GM23338 (cell line): Measurements from ENCODE around the gene TSPEAR. TPM values are rescaled to one million over a fixed set of nuclear protein-coding genes. Genes with fewer than 3 reads are reported as not detected.

ENCODE experiments used
- ATAC-seq: fragments of 200-7000 bp; cut with Tn5 transposase; 3 replicates; pipeline ENCODE4 v1.9.1; 2020
- DNase-seq: peaks from one replicate; pipeline ENCODE4 v3.0.0-alpha.2; 2015; ENCODE audit warnings: low spot score
- H2AFZ ChIP-seq: fragments of 200-600 bp; sonication (generic); 2 replicates; pipeline ENCODE4 v1.8.0; 2016; ENCODE audit warnings: antibody characterized with exemption, mild to moderate bottlenecking, moderate library complexity
- H3F3A ChIP-seq: fragments of 200-600 bp; sonication (generic); replicated peaks from 2 replicates; pipeline ENCODE4 v1.8.0; 2017; ENCODE audit warnings: antibody characterized with exemption, mixed run types, low read depth
- H3K27ac ChIP-seq: fragments of 200-600 bp; sonication (generic); 2 replicates; pipeline ENCODE4 v1.6.1; 2016; ENCODE audit warnings: low read depth
- H3K27me3 ChIP-seq: fragments of 200-600 bp; sonication (generic); 2 replicates; pipeline ENCODE4 v1.8.0; 2016; ENCODE audit warnings: mild to moderate bottlenecking, mixed run types, moderate library complexity; ENCODE audit not compliant: insufficient read depth
- H3K36me3 ChIP-seq: fragments of 200-600 bp; sonication (generic); 2 replicates; pipeline ENCODE4 v1.8.0; 2016; ENCODE audit warnings: mild to moderate bottlenecking; ENCODE audit not compliant: insufficient read depth
- H3K4me1 ChIP-seq: fragments of 200-600 bp; sonication (generic); 2 replicates; pipeline ENCODE4 v1.8.0; 2016; ENCODE audit warnings: mild to moderate bottlenecking, moderate library complexity; ENCODE audit not compliant: insufficient read depth
- H3K4me2 ChIP-seq: fragments of 200-600 bp; sonication (generic); 2 replicates; pipeline ENCODE4 v1.7.1; 2017; ENCODE audit warnings: mixed run types
- H3K4me3 ChIP-seq: fragments of 200-600 bp; sonication (generic); 2 replicates; pipeline ENCODE4 v1.6.1; 2016; ENCODE audit warnings: mixed run types
- H3K79me2 ChIP-seq: fragments of 200-600 bp; sonication (generic); replicated peaks from 2 replicates; pipeline ENCODE4 v1.8.0; 2017; ENCODE audit warnings: mild to moderate bottlenecking; ENCODE audit not compliant: insufficient read depth
- H3K9me2 ChIP-seq: fragments of 200-600 bp; sonication (generic); 2 replicates; pipeline ENCODE4 v1.8.0; 2017; ENCODE audit not compliant: insufficient read depth
- H4K20me1 ChIP-seq: fragments of 200-600 bp; sonication (generic); replicated peaks from 2 replicates; pipeline ENCODE4 v1.8.0; 2017; ENCODE audit warnings: mild to moderate bottlenecking; ENCODE audit not compliant: insufficient read depth
- H3K27ac Mint-ChIP-seq: 2 replicates; pipeline ENCODE4 v1.8.0; 2020; ENCODE audit warnings: inconsistent platforms, mild to moderate bottlenecking, moderate library complexity, mixed read lengths
- H3K27me3 Mint-ChIP-seq: 3 replicates; pipeline ENCODE4 v1.8.0; 2022; ENCODE audit warnings: low read depth, mild to moderate bottlenecking, moderate library complexity, mixed read lengths, inconsistent platforms; ENCODE audit not compliant: insufficient read depth, poor library complexity
- H3K36me3 Mint-ChIP-seq: 3 replicates; pipeline ENCODE4 v1.8.0; 2021; ENCODE audit warnings: low read depth, mild to moderate bottlenecking, inconsistent platforms, moderate library complexity, mixed read lengths
- H3K4me1 Mint-ChIP-seq: 3 replicates; pipeline ENCODE4 v1.8.0; 2020; ENCODE audit warnings: mild to moderate bottlenecking, inconsistent platforms, mixed read lengths
- H3K4me3 Mint-ChIP-seq: 3 replicates; pipeline ENCODE4 v1.8.0; 2021; ENCODE audit warnings: moderate library complexity, mild to moderate bottlenecking, inconsistent platforms, mixed read lengths
- H3K9me3 Mint-ChIP-seq: 3 replicates; pipeline ENCODE4 v1.8.0; 2020; ENCODE audit warnings: moderate library complexity, mild to moderate bottlenecking, inconsistent platforms, mixed read lengths
- CREB1 ChIP-seq: fragments of 250-450 bp; sonication (Bioruptor Pico); IDR thresholded peaks from 2 replicates; pipeline ENCODE4 v1.5.0; 2020; ENCODE audit warnings: low read depth, mild to moderate bottlenecking, moderate library complexity
- CTCF ChIP-seq, 2 experiments: fragments of 200-600 bp in 1 of 2; sonication (generic) in 1 of 2; conservative IDR thresholded peaks; 2 replicates each; pipeline versions ENCODE4 v1.5.1 to v1.6.1; 2016 to 2017; ENCODE audit warnings: antibody characterized with exemption in 2 of 2, low read depth in 2 of 2, mild to moderate bottlenecking in 2 of 2, moderate library complexity in 1 of 2
- ETS1 ChIP-seq: IDR thresholded peaks from 2 replicates; pipeline ENCODE4 v1.6.1; 2016; ENCODE audit warnings: antibody characterized with exemption
- EZH2 ChIP-seq: fragments of 200-600 bp; sonication (generic); IDR thresholded peaks from one replicate; pipeline ENCODE4 v1.8.0; 2017; ENCODE audit warnings: antibody characterized with exemption, mild to moderate bottlenecking, low read depth; ENCODE audit not compliant: unreplicated experiment
- EZH2phosphoT487 ChIP-seq: fragments of 200-600 bp; sonication (generic); IDR thresholded peaks from one replicate; pipeline ENCODE4 v1.8.1; 2018; ENCODE audit warnings: antibody characterized with exemption; ENCODE audit not compliant: unreplicated experiment
- JUNB ChIP-seq: IDR thresholded peaks from one replicate; pipeline ENCODE4 v1.6.1; 2016; ENCODE audit warnings: antibody characterized with exemption; ENCODE audit not compliant: unreplicated experiment
- NANOG ChIP-seq: IDR thresholded peaks from 2 replicates; pipeline ENCODE4 v1.6.1; 2016; ENCODE audit warnings: antibody characterized with exemption, borderline replicate concordance
- POLR2AphosphoS5 ChIP-seq: IDR thresholded peaks from 2 replicates; pipeline ENCODE4 v1.6.1; 2016; ENCODE audit warnings: antibody characterized with exemption, low read depth
- REST ChIP-seq: IDR thresholded peaks from one replicate; pipeline ENCODE4 v1.6.1; 2018; ENCODE audit warnings: antibody characterized with exemption; ENCODE audit not compliant: unreplicated experiment
- STAT1 ChIP-seq: IDR thresholded peaks from one replicate; pipeline ENCODE4 v1.6.1; 2016; ENCODE audit warnings: antibody characterized with exemption; ENCODE audit not compliant: unreplicated experiment
- ZNF114 ChIP-seq: fragments of 250-450 bp; sonication (Bioruptor Pico); IDR thresholded peaks from 2 replicates; pipeline ENCODE4 v1.5.0; 2020; ENCODE audit warnings: mild to moderate bottlenecking, moderate library complexity
- ZNF331 ChIP-seq: fragments of 250-450 bp; sonication (Bioruptor Pico); IDR thresholded peaks from 2 replicates; pipeline ENCODE4 v1.5.0; 2020; ENCODE audit warnings: low read depth, mild to moderate bottlenecking, moderate library complexity
- ZNF462 ChIP-seq: fragments of 250-450 bp; sonication (Bioruptor Pico); IDR thresholded peaks from 2 replicates; pipeline ENCODE4 v1.5.0; 2020; ENCODE audit warnings: mild to moderate bottlenecking, moderate library complexity
- polyA plus RNA-seq: library from polyadenylated mRNA; unstranded; fragments of >200 nt; fragmentation: Nextera tagmentation; extraction: Ambion mirVana; gene quantifications from 2 replicates; pipeline ENCODE4 v1.2.1, GENCODE V29; 2016
- total RNA-seq: library from RNA; depleted of rRNA; stranded (reverse); fragments of >200 nt; shearing (Covaris generic); gene quantifications from 2 replicates; pipeline ENCODE4 v1.2.3, GENCODE V29; 2014

TSPEAR gene
- total and polyA plus RNA-seq, 2 experiments from 2014 or later: 0.35 to 0.92 TPM

- peaks cover 5% of the 10 kb centered on the region for H3K4me1 Mint-ChIP-seq
- Histone ChIP-seq H3K27me3 (no peaks in the 10 kb centered on the region), H3K4me1 (no peaks in the 10 kb centered on the region), H4K20me1 (no peaks in the 10 kb centered on the region), H3K36me3 (no peaks in the 10 kb centered on the region), H3K79me2 (no peaks in the 10 kb centered on the region), H3K4me2 (no peak overlapping the region), H3K4me3 (no peak overlapping the region), H3F3A (no peaks in the 10 kb centered on the region), H2AFZ (no peak overlapping the region), H3K27ac (no peak overlapping the region), H3K9me2 (no peaks in the 10 kb centered on the region)
- peaks cover 7% of the 10 kb centered on the region for H3K36me3 Mint-ChIP-seq
- no peak for TF ChIP-seq CREB1
- TF ChIP-seq EZH2phosphoT487: no peak
- TF ChIP-seq NANOG: no peak
- no peak for TF ChIP-seq JUNB
- no peak for TF ChIP-seq ZNF462 (CRISPR knock-in tag)
- TF ChIP-seq CTCF (conservative IDR thresholded peaks at IDR 0.05; ENCODE audit: low read depth in 2 of 2): no peak
- no peak for TF ChIP-seq EZH2
- no peak for TF ChIP-seq ETS1
- no peak for TF ChIP-seq ZNF114 (CRISPR knock-in tag)
- no peak for TF ChIP-seq ZNF331 (CRISPR knock-in tag)
- no peak for TF ChIP-seq POLR2AphosphoS5
- TF ChIP-seq REST: no peak
- TF ChIP-seq STAT1: no peak
- no peak overlapping the region for H3K27ac Mint-ChIP-seq
- H3K4me3 Mint-ChIP-seq: no peak overlapping the region
- H3K27me3 Mint-ChIP-seq: peaks cover 10% of the 10 kb centered on the region
- peaks cover 42% of the 10 kb centered on the region for H3K9me3 Mint-ChIP-seq
- ATAC-seq (peak; percentile 74), DNase-seq (peak; percentile 47)
Measured at GRCh38 chr21:44574457-44575306, 136.7 kb downstream of the TSPEAR start.
